ENCODE results near the gene DRAP1.

Gene DRAP1

DNA sequence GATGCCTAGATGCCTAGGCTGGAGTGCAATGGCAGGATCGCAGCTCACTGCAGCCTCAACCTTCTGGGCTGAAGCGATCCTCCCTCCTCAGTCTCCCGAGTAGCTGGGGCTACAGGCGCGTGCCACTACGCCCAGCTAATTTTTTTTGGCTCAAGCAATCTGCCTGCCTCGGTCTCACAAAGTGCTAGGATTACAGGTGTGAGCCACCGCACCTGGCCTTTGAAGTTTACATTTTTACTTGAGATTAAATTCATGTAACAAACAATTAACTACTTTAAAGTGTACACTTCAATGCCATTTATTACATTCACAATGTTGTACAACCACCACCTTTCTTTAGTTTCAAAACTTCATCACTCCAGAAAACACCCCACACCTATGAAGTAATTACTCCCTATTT, 15.5 kb upstream of the DRAP1 start:
- no peak for DNase-seq (ENCODE audit: low read depth in 2 of 2)

- DNase-seq (ENCODE audit: low read depth in 2 of 2): no peak
Measured at GRCh38 chr11:65906602-65907001, 12.6 kb upstream of the DRAP1 start.

DNA sequence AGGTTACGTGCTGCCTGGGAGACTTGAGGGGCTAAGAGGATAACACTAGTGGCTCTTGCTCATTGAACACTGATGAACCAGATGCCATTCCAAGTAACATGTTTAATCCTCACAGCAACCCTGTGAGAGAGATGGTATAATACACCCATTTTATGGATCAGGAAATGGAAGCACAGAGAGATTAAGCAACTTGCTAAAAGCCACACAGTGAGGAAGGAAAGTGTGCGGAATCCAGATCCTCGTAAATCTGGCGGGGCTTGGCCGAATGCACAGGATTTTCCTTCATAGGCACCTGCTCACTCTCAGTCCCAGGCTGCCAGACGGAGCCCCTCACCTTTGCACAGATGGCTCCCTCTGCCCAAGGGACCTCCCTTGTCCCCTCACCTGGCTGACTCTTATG, 11.3 kb upstream of the DRAP1 start:
- no peak for DNase-seq (ENCODE audit: low read depth in 2 of 2)

DNA sequence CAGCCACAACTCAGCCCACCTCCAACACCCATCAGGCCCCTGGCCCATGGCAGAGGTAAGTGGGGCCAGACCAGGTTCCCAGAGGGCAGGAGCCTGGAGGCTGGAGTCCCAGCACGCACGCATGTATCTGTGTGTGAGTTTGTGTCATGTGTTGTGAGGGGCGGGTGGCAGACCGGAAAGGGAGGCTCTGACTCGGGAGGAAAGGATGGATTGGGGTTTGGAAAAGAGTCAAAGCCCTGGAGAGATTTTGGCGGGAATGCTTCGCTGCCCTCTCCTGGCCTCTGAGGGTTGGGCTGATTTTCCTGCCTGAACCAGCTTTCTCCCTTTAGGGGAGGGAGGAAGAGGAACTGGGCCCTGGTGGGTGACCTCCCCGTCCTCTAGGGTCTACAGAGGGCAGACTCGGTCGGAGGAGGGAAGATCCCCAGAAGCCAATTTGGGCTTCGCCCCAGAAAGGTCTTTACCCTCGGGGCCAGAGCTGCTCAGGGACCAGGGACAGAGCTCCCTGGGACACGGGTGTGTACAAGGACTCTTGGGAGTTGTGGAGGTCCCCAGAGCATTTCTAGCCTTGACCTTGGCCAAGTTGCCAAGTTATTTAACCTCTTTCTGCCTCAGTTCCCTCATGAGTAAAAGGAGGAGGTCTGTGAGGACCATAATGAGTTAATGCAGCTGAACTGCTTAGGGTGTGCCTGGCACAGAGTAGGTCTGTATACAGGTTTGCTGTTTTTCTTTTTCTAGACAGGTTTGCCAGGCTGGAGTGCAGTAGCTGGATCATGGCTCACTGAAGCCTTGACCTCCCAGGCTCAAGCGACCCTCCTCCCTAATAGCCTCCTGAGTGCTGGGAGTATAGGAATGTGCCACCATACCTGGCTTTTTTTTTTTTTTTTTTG, 7.3 kb upstream of the DRAP1 start:
- DNase-seq (ENCODE audit: low read depth in 2 of 2): no peak

GRCh38 chr11:65912845-65913244, 6.4 kb upstream of the DRAP1 start:
- DNase-seq (ENCODE audit: low read depth in 2 of 2): no peak

DNA sequence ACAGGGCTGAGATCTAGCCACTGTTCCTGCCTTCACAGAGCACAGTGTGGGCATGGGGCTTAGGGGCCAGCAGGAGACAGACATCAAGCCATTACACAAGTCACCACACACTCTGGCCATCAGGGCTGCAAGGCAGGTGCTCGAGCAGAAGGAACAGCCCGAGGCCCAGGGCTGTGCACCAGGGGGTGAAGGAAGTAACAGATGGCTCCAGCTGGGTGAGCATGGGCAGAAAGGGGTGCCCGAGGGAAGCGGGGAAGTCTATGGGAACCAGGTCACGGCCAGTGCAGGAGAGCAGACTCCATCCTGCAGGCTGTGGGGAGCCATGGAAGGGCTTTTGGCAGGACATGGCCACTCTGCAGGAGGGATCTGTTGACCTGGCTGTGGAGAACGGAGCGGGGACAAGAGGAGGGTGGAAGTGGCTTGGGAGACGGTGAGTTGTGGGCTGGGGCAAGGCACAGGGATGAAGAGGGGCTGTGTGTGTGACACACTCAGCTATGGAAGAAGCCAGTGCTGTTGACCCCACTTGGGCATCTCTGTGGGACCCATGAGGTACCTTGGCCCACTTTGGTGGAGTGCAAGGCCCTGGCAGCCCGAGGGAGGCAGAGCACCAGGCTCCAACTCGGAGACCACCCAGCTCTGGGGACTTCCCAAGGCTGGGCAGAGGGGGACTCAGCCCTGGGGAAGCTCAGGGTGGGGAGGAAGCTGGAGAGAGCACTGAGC, 4.0 kb upstream of the DRAP1 start:
- no peak for DNase-seq (ENCODE audit: low read depth in 2 of 2)

GRCh38 chr11:65915821-65916251, 3.4 kb upstream of the DRAP1 start:
- DNase-seq (ENCODE audit: low read depth in 2 of 2): no peak

DNA sequence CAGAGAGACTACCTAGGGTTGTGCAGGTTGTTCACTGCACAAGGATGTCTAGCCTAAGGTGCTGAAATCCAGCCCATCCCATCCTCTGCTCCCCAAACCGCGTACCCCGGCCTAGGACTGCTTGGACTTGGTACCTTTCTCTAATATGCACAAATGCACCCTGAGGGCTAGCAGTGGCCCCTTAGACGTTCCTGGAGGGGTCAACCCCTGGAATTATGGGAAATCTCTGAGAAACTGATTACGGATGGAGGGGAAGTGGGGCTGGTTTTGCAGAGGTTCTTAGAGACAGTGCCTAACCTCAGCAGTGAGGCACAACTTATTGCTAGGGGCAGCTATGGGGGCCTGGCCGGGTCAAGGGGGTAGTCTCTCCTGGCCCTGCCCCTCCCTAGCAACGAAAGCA, 2.8 kb upstream of the DRAP1 start:
- no peak for DNase-seq (ENCODE audit: low read depth in 2 of 2)

DNA sequence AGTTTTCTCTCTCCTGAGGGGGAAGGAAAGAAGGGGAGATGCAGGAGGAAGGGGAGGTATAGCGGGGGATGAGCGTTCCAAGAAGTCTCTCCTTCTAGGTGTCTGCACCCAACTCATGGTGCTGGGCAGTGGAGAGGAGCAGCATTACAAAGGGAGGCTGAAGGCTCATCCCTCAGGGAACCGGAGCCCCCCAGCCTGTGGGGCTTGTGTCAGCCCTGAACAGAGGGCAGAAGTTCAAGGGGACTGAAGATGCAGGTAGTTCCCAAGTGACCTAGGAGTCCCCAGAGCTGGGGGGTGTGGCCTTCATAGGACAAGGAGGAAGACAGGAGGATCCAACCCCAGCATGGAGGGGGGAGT, 2.2 kb upstream of the DRAP1 start:
- DNase-seq (ENCODE audit: low read depth in 2 of 2): no peak

GRCh38 chr11:65917434-65918210, 1.6 kb upstream of the DRAP1 start:
- no peak for DNase-seq (ENCODE audit: low read depth in 2 of 2)

DNA sequence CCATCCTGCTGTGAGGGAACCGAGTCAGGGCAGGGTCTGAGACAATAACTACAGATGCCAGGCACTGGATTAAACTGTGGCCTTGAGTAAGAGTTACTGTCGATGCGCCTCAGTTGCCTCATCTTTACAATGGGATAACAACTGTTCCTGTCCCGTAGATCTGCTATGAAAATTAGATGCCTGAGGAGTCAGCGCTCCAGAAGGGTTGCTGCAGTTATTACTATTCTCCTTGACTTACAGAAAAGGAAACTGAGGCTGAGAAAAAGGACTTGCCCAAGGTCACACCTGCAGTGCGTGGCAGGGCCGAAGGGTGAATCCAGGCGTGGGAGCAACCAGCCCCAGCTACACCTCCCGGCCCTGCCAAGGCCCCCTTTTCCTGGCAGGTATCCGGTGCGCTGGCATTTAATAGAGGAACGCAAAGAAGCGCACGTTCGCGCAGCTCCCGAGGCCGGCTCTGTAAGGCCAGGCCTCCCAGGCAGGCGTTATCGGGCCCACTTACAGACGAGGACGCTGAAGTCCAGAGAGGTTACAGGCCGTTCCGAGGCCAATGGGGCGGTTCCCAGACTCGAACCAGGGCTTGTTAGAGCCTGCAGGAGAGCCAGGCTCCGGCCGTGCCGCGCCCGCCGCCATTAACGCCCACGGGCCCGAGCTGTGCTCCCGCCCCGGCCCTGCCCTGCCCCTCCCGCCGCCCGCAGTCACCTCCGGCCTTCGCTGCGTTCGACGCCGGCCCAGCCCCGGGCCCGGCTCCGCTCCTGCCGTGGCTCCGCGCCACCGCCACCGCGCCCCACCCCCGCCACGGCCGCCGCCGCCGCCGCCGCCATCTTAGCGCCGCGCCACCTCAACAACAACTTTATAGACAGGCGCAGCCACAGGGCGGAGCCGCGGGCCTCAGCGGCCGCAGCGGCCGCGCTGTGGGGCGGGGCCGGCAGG, 750 bp upstream of the DRAP1 start, which contains the start of gene C11orf68:
TSS of gene C11orf68 (minus strand) at position 852 of the 930 bp plus-strand sequence. CDS start at position 821, 31 bp downstream.
- no peak for DNase-seq (ENCODE audit: low read depth in 2 of 2)

DNA sequence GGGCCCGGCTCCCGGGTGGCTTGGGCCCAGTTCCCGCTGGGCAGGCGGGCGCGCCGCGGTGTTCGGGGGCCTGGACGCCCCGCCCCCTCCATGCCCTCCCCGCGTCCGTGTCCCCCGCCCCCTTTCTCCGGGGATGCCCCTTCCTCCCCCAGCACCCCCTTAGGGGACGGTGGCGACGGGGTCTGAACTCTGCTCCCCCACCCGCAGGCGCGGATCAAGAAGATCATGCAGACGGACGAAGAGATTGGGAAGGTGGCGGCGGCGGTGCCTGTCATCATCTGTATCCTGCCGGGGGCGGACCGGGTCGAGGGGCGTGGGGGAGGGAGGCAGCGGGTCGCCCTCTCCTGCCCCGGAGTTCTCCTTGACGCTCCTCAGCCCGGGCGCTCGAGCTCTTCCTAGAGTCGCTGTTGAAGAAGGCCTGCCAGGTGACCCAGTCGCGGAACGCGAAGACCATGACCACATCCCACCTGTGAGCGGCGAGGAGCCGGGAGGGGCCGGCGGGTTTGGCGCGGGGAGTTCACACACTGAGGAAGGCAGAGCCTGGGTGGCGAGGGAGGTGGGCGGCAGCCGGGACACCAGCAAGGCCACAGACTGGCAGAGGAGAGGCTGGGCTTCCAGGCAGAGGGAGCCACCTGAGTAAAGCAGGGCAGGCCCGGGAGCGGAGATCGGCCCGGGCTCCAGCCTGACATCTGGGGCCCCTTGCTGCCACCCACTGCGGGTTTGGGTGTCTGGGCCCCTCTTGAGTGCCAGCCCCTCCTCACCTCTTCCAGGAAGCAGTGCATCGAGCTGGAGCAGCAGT, 546 bp downstream of the DRAP1 start:
- DNase-seq (ENCODE audit: low read depth in 2 of 2): peak; percentile 32 to 45

DNA sequence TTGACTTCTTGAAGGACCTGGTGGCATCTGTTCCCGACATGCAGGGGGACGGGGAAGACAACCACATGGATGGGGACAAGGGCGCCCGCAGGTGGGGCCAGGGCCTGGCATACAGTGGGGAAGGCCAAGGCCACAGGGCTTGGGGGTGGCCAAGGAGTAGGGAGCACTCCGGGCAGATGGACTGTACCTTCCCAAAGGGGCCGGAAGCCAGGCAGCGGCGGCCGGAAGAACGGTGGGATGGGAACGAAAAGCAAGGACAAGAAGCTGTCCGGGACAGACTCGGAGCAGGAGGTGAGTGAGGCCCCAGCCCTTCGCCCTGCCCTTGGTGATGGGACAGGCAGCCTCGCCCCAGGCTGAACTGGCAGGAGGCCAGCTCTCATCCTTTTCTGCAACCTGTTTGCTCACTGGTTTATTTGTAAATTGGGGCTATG, 1.2 kb downstream of the DRAP1 start:
- DNase-seq (ENCODE audit: low read depth in 2 of 2): no peak

DNA sequence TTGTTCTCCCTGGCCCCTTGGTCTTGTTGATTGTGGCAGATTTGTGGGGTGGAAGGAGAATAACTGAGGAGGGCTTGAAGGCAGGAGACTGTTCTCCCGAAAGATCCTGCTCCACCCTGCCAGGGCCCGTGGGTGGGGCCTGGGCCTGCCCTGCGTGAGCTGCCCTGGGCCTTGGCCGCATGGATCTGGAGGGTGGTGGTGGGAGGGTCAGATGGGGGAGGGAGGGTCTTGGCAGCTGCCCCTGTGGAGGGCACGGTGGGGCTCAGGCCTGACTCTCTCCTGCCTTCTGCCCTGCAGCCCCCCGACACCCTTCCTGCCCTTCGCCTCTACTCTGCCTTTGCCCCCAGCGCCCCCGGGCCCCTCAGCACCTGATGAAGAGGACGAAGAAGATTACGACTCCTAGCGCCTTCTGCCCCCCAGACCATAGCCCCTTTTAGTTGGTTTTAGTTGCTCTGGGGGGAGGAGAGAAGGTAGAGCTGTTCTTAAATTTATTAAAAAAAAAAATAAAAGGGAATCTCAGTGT, 1.9 kb downstream of the DRAP1 start:
- DNase-seq (ENCODE audit: low read depth in 2 of 2): no peak

- DNase-seq (ENCODE audit: low read depth in 2 of 2): no peak
Measured at GRCh38 chr11:65921876-65922275, 2.6 kb downstream of the DRAP1 start.

DNA sequence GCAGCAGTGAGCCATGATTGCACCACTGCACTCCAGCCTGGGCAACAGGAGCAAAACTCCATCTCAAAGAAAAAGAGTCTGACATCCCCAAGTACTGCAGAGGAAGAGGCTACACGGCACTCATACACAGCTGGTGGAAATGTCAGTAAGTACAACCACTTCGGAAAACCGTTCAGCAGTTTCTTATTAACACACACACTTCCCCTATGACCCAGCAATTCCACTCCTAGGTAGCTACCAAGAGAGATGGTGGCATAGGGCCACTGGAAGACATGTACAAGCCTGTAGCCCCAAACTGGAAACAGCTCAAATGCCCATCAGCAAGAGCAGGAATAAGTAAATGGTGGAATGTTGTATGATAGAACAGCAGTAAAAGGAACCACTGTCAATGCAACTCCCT, 3.3 kb downstream of the DRAP1 start:
- no peak for DNase-seq (ENCODE audit: low read depth in 2 of 2)

- DNase-seq (ENCODE audit: low read depth in 2 of 2): no peak
Measured at GRCh38 chr11:65925397-65925796, 6.2 kb downstream of the DRAP1 start.

- DNase-seq (ENCODE audit: low read depth in 2 of 2): peak; percentile 56 to 67
Measured at GRCh38 chr11:65927904-65928397, 8.7 kb downstream of the DRAP1 start.

- no peak for DNase-seq (ENCODE audit: low read depth in 2 of 2)
Measured at GRCh38 chr11:65928667-65929066, 9.4 kb downstream of the DRAP1 start.
